Stimulated activated CD8-positive, alpha-beta memory T cell treated with anti-CD3 and anti-CD28 coated beads, Interleukin-7, amount 100 ng/mL, for 48 hours (primary cell): ENCODE results near the gene CSF2RB.
"Not testable (repeated sequence)": the region's sequence is repeated elsewhere in the genome, so short reads cannot be mapped to it uniquely, and the experiment has no call there.

Experiments used
- DNase-seq, 2 donors: peaks; one replicate each; pipeline ENCODE4 v3.0.0-alpha.2; 2020; ENCODE audit warnings: low read depth in 1 of 2; ENCODE audit errors: extremely low read depth in 1 of 2

CSF2RB gene

DNA sequence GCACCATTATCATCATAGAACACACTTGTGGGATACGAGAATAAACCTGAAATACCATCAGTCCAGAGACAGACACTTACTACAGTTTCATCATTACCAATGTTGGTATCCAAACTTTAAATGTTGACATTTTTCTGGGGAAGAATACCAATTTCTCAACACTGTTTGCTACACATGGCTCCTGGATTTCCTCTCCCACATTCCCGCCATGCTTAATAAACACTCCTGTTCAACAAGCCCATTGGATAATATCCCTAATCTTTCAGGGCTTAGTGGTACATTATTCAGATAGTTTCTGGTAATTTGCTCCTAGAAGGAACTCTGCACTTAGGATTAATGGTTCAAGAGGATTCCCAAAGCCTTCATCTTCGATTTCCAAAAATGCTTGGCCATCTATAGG, 48.2 kb downstream of the CSF2RB start:
- no peak for DNase-seq

DNA sequence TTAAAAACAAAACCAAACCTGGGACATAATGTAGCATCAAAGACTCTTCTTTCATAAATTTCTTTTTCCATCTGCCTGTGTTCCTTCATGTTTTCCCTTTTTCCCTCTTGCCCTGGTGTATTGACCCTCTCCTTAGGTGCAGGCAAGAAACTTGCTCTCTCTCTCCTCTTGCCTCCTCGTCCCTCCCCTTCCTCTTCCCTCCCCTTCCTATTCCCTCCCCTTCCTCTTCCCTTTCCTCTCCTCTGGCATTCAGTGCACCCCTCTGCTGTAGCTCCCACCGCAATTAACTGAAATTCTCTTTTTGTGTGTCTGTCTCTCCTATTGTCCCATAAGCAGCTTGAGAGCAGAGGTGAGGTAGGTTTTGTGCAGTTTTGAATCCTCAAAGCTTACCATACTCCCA, 49.9 kb downstream of the CSF2RB start:
- DNase-seq: no peak

DNA sequence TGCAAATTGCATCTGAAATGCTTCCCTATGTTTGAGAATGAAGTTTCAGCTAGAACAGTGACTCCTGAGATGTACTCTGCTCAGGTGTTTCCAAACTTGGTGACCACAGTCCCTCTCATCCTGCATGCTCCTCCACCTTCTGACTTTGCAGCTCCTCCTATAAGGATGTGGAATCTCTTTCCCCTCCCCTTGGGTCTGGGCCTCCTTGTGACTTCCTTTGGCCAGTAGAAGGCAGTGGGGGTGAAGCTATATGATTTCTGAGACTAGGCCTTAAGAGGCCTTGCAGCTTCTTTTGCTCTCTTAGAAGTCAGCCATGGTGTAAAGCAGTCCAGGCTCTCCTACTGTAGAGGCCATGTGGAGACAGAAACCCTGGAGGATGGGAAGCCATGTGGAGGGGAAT, 50.7 kb downstream of the CSF2RB start:
- DNase-seq: no peak

DNA sequence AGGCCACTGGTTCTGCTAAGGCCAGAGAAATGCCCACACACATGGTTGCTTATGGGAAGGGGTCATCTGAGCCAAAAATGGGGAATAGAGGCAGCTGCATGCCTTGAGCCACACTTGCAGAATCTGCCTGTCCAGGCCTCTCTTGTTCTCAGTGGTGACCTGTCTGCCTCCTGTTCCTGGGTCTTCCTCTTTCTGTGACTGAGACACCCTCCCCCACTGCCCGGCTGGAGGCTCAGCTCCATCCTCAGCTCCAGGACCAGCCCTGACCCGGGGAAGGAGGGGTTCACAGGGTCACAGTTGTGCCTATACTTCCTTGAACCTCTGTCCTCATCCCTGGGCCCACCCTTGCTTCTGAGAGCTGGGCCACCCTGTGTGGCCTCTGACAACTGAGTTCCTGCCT, 52.3 kb downstream of the CSF2RB start:
- DNase-seq: no peak

DNA sequence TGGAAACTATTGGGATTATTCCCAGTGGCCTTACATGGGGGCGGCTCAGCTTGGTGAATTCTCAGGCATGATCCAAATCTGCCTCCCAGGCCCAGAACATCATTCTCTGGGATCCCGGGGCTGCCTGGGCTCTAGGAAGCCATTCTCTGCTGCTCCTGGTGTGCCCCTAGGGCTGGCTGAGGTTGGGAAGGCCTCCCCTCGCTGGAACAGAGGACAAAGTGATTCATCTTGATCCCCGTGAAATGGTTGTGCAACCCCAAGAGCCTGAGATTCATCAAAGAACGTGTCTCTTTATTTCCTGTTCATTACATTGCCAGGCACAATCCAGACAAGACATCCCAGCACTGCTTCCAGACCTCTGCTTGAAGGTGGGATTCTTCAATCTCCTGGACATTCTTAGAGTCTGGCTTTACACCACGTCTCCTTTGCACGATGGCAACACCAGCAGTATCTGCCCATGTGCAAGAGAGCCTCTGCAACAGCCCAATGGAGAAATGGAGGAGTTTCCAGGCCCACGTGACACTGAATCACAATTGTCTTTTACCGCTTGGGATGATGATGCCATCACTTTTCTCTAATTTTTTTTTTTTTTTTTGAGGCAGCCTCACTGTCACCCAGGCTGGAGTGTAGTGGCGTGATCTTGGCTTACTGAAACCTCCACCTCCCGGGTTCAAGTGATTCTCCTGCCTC, 53.6 kb downstream of the CSF2RB start:
- no peak for DNase-seq

DNA sequence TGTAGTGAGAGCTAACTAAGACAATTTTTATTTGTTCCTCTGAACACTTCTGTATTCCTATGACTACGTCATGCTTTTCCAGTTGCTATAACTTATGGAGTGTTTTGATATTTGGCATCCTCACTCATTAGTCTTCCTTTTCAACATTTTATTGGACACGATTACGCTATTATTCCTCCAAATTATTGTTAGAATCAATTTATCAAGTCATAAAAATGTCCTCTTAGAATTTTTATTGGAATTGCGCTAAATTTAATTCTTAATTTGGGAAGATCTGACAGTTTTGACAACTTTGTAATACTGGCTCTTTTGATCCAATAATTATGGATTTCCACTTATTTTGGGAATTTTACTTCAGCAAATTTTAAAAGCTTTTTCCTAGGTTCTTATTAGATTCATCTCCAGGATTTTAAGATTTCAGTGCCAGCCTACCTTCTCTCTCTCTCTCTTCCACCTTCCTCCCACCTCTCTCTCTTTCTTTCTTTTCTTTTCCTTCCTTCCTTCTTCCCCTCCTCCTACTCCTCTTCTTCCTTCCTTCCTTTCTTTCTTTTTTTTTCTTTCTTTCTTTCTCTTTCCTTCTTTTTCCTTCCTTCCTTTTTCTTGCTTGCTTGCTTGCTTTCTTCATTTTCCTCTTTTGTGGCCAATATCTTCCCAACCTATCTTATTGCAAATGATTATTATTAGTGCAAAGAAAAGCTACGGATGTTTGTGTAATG, 55.0 kb downstream of the CSF2RB start:
- DNase-seq: no peak

DNA sequence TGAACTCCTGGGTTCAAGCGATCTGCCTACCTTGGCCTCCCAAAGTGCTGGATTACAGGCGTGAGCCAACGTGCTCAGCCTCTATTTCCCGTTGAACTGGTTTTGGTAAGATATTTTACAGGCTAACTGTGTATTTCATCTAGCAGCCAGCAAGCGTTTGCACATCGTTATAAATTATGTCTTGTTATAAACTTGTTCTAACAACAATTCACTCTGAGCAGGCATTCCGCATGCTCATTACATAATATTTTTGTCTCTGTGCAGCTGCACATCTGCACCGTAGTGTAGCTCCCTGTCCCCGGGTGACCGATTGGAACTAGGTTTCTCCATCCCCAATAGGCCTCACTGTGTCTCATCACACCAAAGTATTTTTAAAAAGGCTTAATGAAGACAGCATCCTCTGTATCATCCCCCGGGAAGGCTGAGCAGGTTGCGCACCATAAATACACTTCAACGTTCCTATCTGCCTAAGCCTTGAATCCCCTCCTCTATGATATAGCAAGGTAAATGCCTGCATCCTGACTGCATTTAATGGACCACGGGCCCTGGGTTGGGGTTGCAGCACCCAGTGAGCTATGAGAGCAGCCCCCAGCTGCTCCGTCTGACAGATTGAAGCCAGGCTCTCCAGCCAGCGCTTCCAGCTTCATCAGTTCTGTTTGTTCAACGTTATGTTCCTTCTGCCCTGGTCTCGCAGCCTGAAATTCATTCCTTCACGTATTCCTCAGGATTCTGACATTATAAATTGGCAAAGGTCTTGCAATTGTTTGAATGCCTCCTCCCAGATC, 58.1 kb downstream of the CSF2RB start:
- no peak for DNase-seq

DNA sequence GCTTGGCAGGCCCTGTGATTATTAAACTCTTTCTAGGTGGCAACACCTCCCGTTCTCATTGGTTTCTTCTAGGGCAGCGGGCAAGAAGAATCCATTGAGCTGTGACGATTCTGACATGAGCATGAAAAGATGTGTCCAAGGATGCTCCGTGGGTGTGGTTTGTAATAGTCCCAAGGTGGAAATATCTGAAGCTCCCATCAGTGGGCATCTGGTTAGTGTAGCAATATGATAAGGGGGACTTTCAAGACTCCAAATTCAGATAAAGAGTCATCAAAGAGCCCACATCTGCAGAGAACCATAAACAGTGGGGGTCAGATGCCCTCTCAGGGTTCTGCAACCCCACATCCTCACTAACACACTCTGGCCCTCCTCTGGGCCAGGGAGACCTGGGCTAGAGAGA, 63.2 kb downstream of the CSF2RB start:
- DNase-seq: no peak

DNA sequence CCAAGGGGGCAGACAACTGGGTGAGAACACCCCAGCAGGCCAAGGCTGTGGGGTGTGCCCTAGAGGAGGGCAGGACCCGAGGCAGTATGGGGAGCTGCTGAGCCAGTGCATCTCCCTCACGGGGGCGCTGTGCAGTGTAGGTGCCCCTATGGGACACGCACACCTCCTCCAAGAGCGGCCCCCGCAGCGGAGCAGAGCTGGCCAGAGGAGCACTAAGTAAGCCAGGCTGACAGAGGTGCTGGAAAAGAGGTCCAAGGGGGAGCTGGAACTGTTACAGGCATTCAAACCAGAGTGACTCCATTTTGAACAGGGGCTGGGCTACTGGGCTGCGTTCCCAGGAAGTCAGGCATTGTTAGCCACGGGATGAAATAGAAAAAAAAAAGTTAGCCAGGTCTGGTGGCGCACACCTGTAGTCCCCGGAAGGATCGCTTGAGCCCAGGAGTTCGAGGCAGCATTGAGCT, 64.0 kb downstream of the CSF2RB start:
- DNase-seq: peak; percentile 59 to 85

DNA sequence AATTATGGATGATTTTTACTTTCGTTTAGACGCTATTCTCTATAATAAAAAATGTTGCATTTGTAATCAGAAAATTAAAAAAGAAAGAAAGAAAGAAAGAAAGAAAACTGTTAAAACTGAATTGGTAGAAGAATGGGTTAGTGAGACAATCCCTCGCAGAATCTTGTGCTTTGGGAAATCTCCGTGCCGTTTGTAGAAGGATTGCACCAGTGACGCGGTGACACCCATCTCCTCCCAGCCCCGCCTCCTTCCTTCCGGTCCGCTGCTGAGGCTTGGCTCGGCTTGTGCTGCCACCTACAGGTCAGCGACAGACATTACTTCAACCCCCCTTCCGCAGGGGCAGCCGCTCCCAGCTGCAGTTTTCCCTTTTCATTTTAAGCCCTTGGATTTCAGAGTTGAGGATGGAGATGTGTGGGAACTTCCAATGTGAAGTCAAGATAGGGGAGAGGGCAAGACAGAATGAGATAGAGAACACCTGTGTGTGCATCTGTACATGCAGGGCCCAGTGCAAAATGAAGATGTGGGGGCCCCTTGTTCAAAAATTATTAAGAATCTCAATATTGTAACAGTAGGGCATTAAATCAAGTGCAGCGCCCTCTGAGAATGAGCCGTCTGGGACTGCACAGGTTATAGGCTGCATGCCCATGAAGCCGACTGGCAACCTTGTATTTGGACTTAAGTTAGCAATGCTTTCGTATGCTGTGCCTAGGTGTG, 64.7 kb downstream of the CSF2RB start:
- peak; percentile 72 to 84 for DNase-seq

DNA sequence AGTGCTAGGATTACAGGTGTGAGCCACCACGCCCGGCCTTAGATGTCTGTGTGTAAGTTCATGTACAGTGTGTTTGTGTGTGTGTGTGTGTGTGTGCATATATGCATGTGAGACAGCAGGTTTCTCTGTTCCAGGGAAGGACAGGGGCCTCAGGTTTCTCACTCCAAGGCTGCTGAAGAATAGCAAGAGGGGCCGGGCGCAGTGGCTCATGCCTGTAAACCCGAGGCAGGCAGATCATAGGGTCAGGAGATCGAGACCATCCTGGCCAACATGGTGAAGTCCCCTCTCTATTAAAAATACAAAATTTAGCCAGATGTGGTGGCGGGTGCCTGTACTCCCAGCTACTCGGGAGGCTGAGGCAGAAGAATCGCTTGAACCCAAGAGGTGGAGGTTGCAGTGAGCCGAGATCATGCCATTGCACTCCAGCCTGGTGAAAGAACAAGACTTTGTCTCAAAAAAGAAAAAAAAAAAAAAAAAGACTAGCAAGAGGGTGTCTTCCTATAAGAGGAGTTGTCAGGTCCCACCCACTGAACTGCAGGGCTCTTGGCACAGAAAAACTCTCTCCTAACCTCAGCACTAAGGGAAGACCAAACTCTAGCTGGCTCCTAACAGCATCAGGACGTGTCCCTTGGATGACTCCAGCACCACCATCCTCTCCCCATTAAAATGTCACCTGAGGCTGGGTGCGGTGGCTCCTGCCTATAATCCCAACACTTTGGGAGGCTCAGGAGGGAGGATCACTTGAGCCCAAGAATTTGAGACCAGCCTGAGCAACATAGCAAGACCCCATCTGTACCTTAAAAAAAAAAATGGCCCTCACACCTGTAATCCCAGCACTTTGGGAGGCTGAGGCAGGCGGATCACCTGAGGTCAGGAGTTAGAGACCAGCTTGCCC, 65.8 kb downstream of the CSF2RB start:
- DNase-seq: no peak

DNA sequence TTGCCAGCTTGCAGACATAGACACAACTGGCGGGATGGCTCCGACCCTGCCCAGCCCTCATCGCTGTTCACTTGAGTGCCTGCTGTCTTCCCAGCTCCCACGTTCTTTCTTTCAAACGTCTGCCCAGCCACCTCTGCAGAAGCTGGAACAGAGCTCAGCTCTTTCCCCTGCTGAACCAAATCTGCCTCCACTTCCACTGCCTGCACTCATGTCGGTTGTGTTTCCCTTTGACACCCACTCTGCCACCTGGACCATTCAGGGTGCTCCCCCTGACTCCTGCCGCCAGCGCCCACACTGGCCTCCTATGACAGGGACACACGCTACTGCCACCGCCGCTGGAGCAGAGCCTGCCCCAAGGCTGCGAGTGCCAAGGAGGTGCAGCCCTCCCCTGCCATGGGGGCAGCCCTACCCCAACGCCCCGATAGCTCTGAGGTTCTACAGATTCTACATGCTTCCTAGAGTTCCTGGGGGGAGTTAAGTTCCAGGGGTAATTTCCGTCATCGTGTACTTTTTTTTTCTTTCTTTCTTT, 67.9 kb downstream of the CSF2RB start:
- no peak for DNase-seq

DNA sequence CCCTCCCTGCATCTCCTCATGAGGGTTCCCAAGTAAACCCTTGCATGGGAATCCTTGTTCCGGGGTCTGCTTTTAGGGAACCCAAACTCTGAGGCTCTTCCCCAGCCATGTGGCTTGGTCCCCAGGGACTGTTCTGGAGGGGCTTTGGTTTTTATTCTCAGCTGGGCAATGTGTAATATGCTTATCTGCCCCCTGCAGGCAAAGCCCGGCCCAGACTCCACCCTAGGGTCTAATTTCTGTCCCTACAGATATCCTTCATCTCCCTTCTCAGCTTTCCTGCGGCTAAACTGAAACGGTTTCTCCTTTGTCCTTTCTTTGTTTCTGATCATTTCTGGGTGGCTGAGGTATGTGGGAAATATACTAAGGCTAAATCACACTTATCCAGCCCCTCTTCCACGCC, 68.7 kb downstream of the CSF2RB start:
- DNase-seq: no peak

DNA sequence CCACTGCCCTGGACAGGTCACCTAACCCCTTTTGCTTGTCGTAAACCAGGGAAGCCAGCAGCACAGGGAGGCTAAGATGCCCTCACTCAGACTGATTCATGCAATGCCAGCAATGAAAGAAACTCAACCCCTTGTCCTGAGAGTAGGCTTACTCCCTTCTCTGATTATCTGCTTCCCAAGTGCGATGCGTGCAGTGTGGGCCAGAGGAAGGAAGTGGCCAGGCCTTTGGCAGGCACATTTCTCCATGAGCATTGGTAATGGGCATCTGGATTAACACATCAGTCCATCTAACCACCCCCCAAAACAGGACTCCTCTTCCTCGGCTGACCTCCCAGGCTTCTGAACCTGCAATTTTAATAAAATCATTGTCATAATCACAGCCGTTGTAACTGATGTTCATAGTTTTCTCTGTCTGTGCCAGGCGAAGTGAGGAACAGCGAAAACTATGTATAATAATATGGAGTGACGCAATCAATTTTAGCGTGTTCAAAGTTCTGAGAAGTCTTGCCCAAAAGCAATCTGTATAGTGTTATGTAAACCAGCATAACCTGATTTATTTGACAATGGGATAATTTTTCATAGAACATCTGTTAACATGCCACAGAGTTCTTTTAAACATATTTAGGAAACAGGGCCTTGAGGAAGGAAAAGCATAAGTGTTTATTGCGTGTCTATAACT, 71.9 kb downstream of the CSF2RB start:
- DNase-seq: no peak

DNA sequence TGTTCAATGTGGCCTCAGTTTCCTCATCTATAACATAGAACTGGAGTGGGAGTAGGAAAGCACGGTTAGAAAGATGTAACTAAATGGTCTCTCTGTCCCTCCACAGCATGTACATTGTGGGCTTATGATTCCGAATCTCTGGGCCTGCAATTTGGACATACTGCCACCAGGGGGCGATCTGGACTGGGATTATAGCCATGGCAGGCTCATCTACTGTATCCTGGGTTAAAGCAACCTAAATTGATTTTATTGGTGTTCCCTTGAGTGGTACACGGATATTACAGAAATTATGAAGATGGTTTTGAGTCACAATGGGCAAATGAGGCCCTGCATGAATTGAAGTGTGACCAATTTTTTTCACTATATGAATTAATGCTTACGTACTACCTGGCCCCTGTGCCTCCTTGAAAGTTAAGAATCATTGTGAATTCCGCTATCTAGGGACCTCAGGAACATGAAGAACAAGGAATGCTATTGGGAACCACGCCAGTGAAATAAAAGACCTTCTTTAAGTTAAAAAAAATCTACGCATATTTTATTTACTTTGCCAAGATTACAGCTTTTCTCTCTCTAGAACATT, 72.9 kb downstream of the CSF2RB start:
- DNase-seq: peak; percentile 18 to 43

DNA sequence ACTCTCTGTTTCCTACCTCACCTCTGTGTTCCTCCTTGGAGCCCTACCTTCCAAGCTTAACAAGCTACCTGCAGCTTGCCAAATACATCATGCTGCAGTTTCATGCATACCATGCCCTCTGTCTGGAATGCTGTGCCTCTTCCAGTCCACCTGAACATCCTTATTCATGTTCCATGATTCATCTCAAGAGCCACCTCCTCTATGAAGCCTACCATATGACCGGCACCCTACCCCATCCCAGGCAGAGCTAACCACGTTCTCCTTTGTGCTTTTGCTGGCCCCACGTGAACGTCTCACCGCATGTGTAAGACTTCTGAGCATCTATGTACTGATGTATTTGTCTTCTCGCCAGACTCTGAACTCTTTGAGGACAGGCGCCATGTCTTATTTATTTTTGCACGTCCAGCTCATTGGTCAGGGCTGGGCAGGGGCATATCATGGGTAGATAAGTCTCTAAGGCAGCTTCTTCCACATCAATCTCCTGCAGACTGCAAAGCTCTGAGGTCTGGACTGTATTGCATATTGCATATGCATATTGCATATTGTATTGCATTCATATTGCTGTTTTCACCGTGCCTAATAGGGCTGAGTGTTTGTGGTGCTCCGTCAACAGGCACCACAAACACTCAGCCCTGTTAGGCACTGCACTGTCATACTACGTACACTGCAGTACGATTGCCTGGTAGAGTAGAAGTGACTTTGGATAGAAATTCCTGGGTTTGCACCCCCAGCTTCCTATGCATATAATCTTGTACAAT, 74.8 kb downstream of the CSF2RB start:
- DNase-seq: no peak

DNA sequence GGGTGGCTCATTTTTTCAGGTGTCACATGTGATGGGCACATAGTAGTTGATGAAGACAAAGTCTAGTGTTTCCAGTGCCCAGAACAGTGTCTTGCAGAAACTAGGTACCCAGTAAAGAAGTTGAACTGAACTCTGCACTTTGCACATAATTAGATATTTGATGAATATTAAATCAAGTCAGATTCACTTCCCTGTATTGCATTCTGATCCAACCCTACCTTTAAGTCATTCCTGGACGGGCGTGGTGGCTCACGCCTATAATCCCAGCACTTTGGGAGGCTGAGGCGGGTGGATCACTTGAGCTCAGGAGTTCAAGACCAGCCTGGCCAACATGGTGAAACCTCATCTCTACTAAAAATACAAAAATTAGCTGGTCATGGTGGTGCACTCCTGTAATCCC, 75.6 kb downstream of the CSF2RB start:
- not testable (repeated sequence) for DNase-seq
